ENCODE measurements around the gene LAMA3. TPM values are rescaled to one million over a fixed set of nuclear protein-coding genes. Genes with fewer than 3 reads are reported as not detected.

LAMA3 gene
- total and polyA plus RNA-seq, 12 donors, result 1.6 to 10.2 (median 4.0) TPM

DNA sequence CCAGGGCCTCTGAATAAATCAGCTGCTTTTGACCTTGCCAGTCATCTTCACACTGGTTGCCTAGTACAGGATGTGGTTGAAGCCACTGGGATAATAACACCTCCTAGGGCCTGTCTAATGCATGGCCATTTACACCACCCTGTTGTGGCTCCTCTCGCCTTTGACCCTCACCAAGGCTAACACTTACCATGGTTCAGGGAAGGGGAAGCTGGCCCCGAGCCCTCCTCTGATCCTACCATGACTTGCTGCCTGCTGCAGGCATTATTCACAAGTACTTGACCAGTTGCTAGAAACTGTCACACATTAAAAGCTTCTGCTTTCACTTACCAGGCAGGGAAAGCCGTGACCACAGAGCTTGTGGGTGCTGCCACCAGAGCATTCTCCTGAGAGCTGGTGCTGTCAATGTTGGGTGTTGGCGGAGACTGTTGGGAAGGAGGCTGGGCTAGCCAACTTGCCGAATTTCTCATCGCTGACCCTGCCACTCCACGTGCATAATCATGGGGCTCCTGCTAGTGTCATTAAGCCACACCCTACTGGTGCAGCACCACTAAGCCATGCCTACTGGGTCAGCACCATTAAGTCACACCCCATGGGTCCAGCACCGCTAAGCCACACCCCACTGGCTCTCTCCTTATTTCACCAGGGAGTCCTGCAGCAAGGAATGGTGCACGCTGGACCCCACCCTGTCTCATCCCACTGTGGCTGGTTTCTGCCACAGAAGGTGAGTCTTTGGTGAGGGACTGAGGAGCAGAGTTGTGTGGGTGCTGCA is 278.3 kb downstream of the LAMA3 start:
- TF ChIP-seq, protein P1, sequence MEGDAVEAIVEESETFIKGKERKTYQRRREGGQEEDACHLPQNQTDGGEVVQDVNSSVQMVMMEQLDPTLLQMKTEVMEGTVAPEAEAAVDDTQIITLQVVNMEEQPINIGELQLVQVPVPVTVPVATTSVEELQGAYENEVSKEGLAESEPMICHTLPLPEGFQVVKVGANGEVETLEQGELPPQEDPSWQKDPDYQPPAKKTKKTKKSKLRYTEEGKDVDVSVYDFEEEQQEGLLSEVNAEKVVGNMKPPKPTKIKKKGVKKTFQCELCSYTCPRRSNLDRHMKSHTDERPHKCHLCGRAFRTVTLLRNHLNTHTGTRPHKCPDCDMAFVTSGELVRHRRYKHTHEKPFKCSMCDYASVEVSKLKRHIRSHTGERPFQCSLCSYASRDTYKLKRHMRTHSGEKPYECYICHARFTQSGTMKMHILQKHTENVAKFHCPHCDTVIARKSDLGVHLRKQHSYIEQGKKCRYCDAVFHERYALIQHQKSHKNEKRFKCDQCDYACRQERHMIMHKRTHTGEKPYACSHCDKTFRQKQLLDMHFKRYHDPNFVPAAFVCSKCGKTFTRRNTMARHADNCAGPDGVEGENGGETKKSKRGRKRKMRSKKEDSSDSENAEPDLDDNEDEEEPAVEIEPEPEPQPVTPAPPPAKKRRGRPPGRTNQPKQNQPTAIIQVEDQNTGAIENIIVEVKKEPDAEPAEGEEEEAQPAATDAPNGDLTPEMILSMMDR (IDR thresholded peaks at IDR 0.05), result no peak
- no peak for TF ChIP-seq POLR2A (IDR thresholded peaks at IDR 0.05)
- Histone ChIP-seq H3K4me1 (replicated peaks in 1 of 2) (no peaks in the 10 kb centered on the region), H3K36me3 (replicated peaks in 1 of 2) (no peaks in the 10 kb centered on the region), H3K27ac (no peak overlapping the region), H3K4me3 (no peak overlapping the region), H3K27me3 (no peaks in the 10 kb centered on the region), H3K9me3 (replicated peaks in 1 of 3) (no peaks in the 10 kb centered on the region)
- 56 to 87% (median 83%) methylated on average over 2 to 9 of the region's 9 CpGs for WGBS, 4 donors
- no peak for DNase-seq
- intact Hi-C loops (cut with DNase I), result no loop called here

GRCh38 chr18:23968638-23969604 is 279.7 kb downstream of the LAMA3 start:
- 94 to 96% (median 95%) methylated on average over 4 of the region's 4 CpGs for WGBS, 4 donors
- Histone ChIP-seq H3K36me3 (replicated peaks in 1 of 2) (no peaks in the 10 kb centered on the region), H3K27ac (no peak overlapping the region), H3K9me3 (replicated peaks in 1 of 3) (no peaks in the 10 kb centered on the region), H3K4me3 (no peak overlapping the region), H3K4me1 (replicated peaks in 1 of 2) (no peaks in the 10 kb centered on the region), H3K27me3 (no peaks in the 10 kb centered on the region)
- intact Hi-C loops (cut with DNase I), result no loop called here
- DNase-seq, result no peak
- TF ChIP-seq POLR2A (IDR thresholded peaks at IDR 0.05), result no peak
- TF ChIP-seq, protein P1 (IDR thresholded peaks at IDR 0.05), result no peak

DNA sequence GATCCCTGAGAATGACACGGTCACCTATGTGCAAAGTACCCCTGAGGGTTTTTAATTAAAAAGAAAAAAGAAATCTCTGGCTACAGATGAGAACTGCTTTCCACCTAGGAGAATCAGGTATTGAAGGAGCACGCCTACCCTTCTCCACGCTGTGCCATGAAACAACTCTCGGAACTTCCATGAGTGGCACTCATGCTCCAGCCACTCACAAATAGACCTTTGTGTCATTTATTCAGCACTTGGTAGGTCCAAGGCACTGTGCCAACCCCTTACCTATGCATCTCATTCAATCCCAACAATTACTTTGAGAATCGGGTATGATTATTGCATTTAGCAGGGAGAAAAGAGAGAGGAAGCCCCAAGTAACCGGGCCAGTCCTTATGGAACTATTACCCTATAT is 280.4 kb downstream of the LAMA3 start:
- TF ChIP-seq, protein P1 (IDR thresholded peaks at IDR 0.05), result no peak
- TF ChIP-seq POLR2A (IDR thresholded peaks at IDR 0.05), result no peak
- no peaks in the 10 kb centered on the region for H3K36me3 ChIP-seq (replicated peaks in 1 of 2)
- no peaks in the 10 kb centered on the region for H3K4me1 ChIP-seq (replicated peaks in 1 of 2)
- DNase-seq, result no peak
- no peaks in the 10 kb centered on the region for H3K9me3 ChIP-seq (replicated peaks in 1 of 3)
- intact Hi-C loops (cut with DNase I), result no loop called here
- WGBS, 4 donors, result 95 to 99% (median 95%) methylated on average over 6 of the region's 6 CpGs
- no peak overlapping the region for H3K27ac ChIP-seq
- no peak overlapping the region for H3K4me3 ChIP-seq
- H3K27me3 ChIP-seq, result no peaks in the 10 kb centered on the region

Measured in adrenal gland (tissue), 12 donors.